HepG2 (cell line): ENCODE results near the gene MOG. TPM values are rescaled to one million over a fixed set of nuclear protein-coding genes. Genes with fewer than 3 reads are reported as not detected.

Source experiments
- GABPB1 ChIP-seq: IDR thresholded peaks from 2 replicates; pipeline ENCODE4 v1.6.1; 2016; ENCODE audit warnings: mild to moderate bottlenecking, missing genetic modification reagents, moderate library complexity, missing compliant biosample characterization
- HNRNPLL ChIP-seq: fragments of 200-400 bp; formaldehyde crosslinking; IDR thresholded peaks from 2 replicates; pipeline ENCODE4 v1.6.1; 2017; ENCODE audit warnings: mild to moderate bottlenecking, low read depth, low read length; ENCODE audit not compliant: poor library complexity, severe bottlenecking
- HOXA3 ChIP-seq: sonication (generic); formaldehyde crosslinking; IDR thresholded peaks from 2 replicates; pipeline ENCODE4 v1.5.0; 2020; ENCODE audit warnings: missing genetic modification reagents
- IRX3 ChIP-seq: sonication (generic); formaldehyde crosslinking; IDR thresholded peaks from 2 replicates; pipeline ENCODE4 v1.8.1; 2023; ENCODE audit warnings: mild to moderate bottlenecking, low read depth, missing genetic modification reagents, borderline replicate concordance
- MYPOP ChIP-seq: sonication (generic); formaldehyde crosslinking; IDR thresholded peaks from 2 replicates; pipeline ENCODE4 v1.8.1; 2023; ENCODE audit warnings: mild to moderate bottlenecking, moderate library complexity, missing genetic modification reagents
- RERE ChIP-seq: IDR thresholded peaks from 2 replicates; pipeline ENCODE4 v1.6.1; 2016; ENCODE audit warnings: low read depth, missing genetic modification reagents, missing compliant biosample characterization
- ZBTB37 ChIP-seq: sonication (generic); formaldehyde crosslinking; IDR thresholded peaks from 2 replicates; pipeline ENCODE4 v1.4.0; 2020; ENCODE audit warnings: mild to moderate bottlenecking, missing genetic modification reagents
- polyA plus RNA-seq, 8 experiments: library from polyadenylated mRNA; depleted of rRNA in 3 of 8; stranded (reverse) in 7 of 8; unstranded in 1 of 8; fragments of >200 nt; fragmentation: Illumina TruSeq in 4 of 8; extraction: Trizol in 4 of 8; gene quantifications; 2 replicates each; pipeline versions ENCODE4 v1.2.1 to v1.2.3, GENCODE V29; 2011 to 2016; ENCODE audit warnings: low read depth in 4 of 8, missing spikeins in 1 of 8, mixed read lengths in 1 of 8; ENCODE audit not compliant: insufficient read depth in 1 of 8
- total RNA-seq, 5 experiments: library from RNA; depleted of rRNA; stranded (reverse); fragments of >200 nt; fragmentation: Illumina TruSeq; extraction: Trizol; gene quantifications; 2 replicates each; pipeline ENCODE4 v1.2.3, GENCODE V29; 2016; ENCODE audit warnings: low read depth in 1 of 5

The MOG gene
- total and polyA plus RNA-seq, 2 of the 13 experiments (the other 11 are each of a cell fraction or from before 2014, with no cell fraction given), result not detected

GRCh38 chr6:29675561-29675960 lies 18.7 kb downstream of the MOG start (continued):
- TF ChIP-seq HOXA3 (CRISPR knock-in tag), result no peak
- TF ChIP-seq GABPB1, result no peak
- no peak for TF ChIP-seq IRX3 (CRISPR knock-in tag)
- no peak for TF ChIP-seq RERE (CRISPR knock-in tag)
- no peak for TF ChIP-seq MYPOP (CRISPR knock-in tag)
- no peak for TF ChIP-seq ZBTB37
- no peak for TF ChIP-seq HNRNPLL
